Liver (tissue), 3 donors: ENCODE measurements around the gene COL23A1.

Source experiments
- GABPA ChIP-seq, 2 donors: IDR thresholded peaks in 1 of 2; conservative IDR thresholded peaks in 1 of 2; 2 replicates each; pipeline ENCODE4 v1.6.1; 2016; ENCODE audit warnings: antibody characterized with exemption in 2 of 2, mild to moderate bottlenecking in 1 of 2, moderate library complexity in 1 of 2
- HNF4G ChIP-seq: IDR thresholded peaks from 2 replicates; pipeline ENCODE4 v1.6.1; 2016; ENCODE audit warnings: antibody characterized with exemption
- JUND ChIP-seq, 2 donors: IDR thresholded peaks; 2 replicates each; pipeline ENCODE4 v1.6.1; 2016; ENCODE audit warnings: antibody characterized with exemption in 2 of 2
- NR2F2 ChIP-seq: IDR thresholded peaks from 2 replicates; pipeline ENCODE4 v1.6.1; 2016; ENCODE audit warnings: antibody characterized with exemption
- RXRA ChIP-seq, 2 donors: IDR thresholded peaks; 2 replicates each; pipeline ENCODE4 v1.6.1; 2017 to 2018; ENCODE audit warnings: antibody characterized with exemption in 2 of 2, mild to moderate bottlenecking in 1 of 2
- ZBTB33 ChIP-seq: IDR thresholded peaks from 2 replicates; pipeline ENCODE4 v1.6.1; 2016; ENCODE audit warnings: antibody characterized with exemption
- TF ChIP-seq, protein P1 (sequence below): fragments of 150-350 bp; IDR thresholded peaks from 2 replicates; pipeline ENCODE4 v1.5.1; 2017; ENCODE audit warnings: improper control_type of control experiment, low read depth, low read length; ENCODE audit not compliant: missing input control
- TF ChIP-seq, protein P2 (sequence below): IDR thresholded peaks from 2 replicates; pipeline ENCODE4 v1.6.1; 2016; ENCODE audit warnings: antibody characterized with exemption
- donor health status: healthy.
- donor health status: healthy.

GRCh38 chr5:178324481-178325310 is 265.5 kb downstream of the COL23A1 start:
- TF ChIP-seq, protein P1, sequence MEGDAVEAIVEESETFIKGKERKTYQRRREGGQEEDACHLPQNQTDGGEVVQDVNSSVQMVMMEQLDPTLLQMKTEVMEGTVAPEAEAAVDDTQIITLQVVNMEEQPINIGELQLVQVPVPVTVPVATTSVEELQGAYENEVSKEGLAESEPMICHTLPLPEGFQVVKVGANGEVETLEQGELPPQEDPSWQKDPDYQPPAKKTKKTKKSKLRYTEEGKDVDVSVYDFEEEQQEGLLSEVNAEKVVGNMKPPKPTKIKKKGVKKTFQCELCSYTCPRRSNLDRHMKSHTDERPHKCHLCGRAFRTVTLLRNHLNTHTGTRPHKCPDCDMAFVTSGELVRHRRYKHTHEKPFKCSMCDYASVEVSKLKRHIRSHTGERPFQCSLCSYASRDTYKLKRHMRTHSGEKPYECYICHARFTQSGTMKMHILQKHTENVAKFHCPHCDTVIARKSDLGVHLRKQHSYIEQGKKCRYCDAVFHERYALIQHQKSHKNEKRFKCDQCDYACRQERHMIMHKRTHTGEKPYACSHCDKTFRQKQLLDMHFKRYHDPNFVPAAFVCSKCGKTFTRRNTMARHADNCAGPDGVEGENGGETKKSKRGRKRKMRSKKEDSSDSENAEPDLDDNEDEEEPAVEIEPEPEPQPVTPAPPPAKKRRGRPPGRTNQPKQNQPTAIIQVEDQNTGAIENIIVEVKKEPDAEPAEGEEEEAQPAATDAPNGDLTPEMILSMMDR: no peak
- TF ChIP-seq HNF4G (no peak), ZBTB33 (no peak), JUND (IDR thresholded peaks at IDR 0.05) (no peak), RXRA (IDR thresholded peaks at IDR 0.05) (no peak), NR2F2 (no peak), GABPA (IDR thresholded peaks at IDR 0.05 in 1 of 2, conservative IDR thresholded peaks at IDR 0.05 in 1 of 2) (no peak)
- TF ChIP-seq, protein P2, sequence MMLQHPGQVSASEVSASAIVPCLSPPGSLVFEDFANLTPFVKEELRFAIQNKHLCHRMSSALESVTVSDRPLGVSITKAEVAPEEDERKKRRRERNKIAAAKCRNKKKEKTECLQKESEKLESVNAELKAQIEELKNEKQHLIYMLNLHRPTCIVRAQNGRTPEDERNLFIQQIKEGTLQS: no peak
